Uterus (tissue), 2 donors: ENCODE measurements around the gene TRPV5.

Experiments
- CTCF ChIP-seq, 4 experiments: fragments of 200-600 bp in 2 of 4; fragments of 450-650 bp in 2 of 4; sonication (generic) in 2 of 4; IDR thresholded peaks; one replicate each; pipeline ENCODE4 v1.5.1; 2016 to 2019; ENCODE audit warnings: antibody characterized with exemption in 4 of 4, mild to moderate bottlenecking in 2 of 4, moderate library complexity in 1 of 4
- POLR2A ChIP-seq, 2 donors: fragments of 450-650 bp; IDR thresholded peaks; one replicate each; pipeline ENCODE4 v1.6.1; 2016; ENCODE audit warnings: antibody characterized with exemption in 2 of 2, mild to moderate bottlenecking in 1 of 2, moderate library complexity in 1 of 2

GRCh38 chr7:142870566-142871259 lies 62.8 kb downstream of the TRPV5 start:
- TF ChIP-seq POLR2A (IDR thresholded peaks at IDR 0.05) (no peak), CTCF (IDR thresholded peaks at IDR 0.05) (no peak)
